GM21528 (cell line): ENCODE measurements around the gene CCT7.
A peak's percentile ranks its signal among the peaks of the same experiment; 100 is the strongest.
"Not testable (repeated sequence)": the region's sequence is repeated elsewhere in the genome, so short reads cannot be mapped to it uniquely, and the experiment has no call there.

Experiments
- ATAC-seq: cut with Tn5 transposase; IDR thresholded peaks from one replicate; pipeline ENCODE4 v1.9.1; 2021; ENCODE audit warnings: mild to moderate bottlenecking, moderate library complexity; ENCODE audit not compliant: unreplicated experiment, low FRiP score

The CCT7 gene

GRCh38 chr2:73233932-73234832 is at the start of gene CCT7:
CCT7 (plus strand) TSS chr2:73234308; CDS start chr2:73234379, 71 bp downstream.
- peak; percentile 68 for ATAC-seq

- no peak for ATAC-seq
Measured at GRCh38 chr2:73185965-73186364, 48.1 kb upstream of the CCT7 start.

- no peak for ATAC-seq
Measured at GRCh38 chr2:73187549-73187948, 46.6 kb upstream of the CCT7 start.

- no peak for ATAC-seq
Measured at GRCh38 chr2:73197579-73197978, 36.5 kb upstream of the CCT7 start.

GRCh38 chr2:73200281-73200680 is 33.8 kb upstream of the CCT7 start:
- ATAC-seq, result not testable (repeated sequence)

- ATAC-seq, result no peak
Measured at GRCh38 chr2:73202156-73203054, 31.7 kb upstream of the CCT7 start, which contains the start of gene NOTO. NOTO (plus strand) TSS chr2:73202574; CDS start chr2:73202667, 93 bp downstream.

GRCh38 chr2:73203055-73203681 is 30.9 kb upstream of the CCT7 start:
- no peak for ATAC-seq

GRCh38 chr2:73205611-73206010 is 28.5 kb upstream of the CCT7 start:
- ATAC-seq, result no peak

GRCh38 chr2:73208258-73208657 is 25.9 kb upstream of the CCT7 start:
- ATAC-seq, result no peak

GRCh38 chr2:73210019-73210418 is 24.1 kb upstream of the CCT7 start:
- ATAC-seq, result no peak

- no peak for ATAC-seq
Measured at GRCh38 chr2:73210696-73211095, 23.4 kb upstream of the CCT7 start.

- no peak for ATAC-seq
Measured at GRCh38 chr2:73212098-73212447, 22.0 kb upstream of the CCT7 start.

- ATAC-seq, result peak; percentile 65
Measured at GRCh38 chr2:73212448-73213176, 21.5 kb upstream of the CCT7 start.

GRCh38 chr2:73214120-73215035 is 19.7 kb upstream of the CCT7 start, which contains the start of gene SMYD5:
SMYD5 (plus strand) TSS chr2:73214245; CDS start chr2:73214267, 22 bp downstream.
- ATAC-seq, result peak; percentile 95

GRCh38 chr2:73215254-73215653 is 18.9 kb upstream of the CCT7 start:
- ATAC-seq, result no peak

GRCh38 chr2:73217160-73217559 is 16.9 kb upstream of the CCT7 start:
- no peak for ATAC-seq

- ATAC-seq, result no peak
Measured at GRCh38 chr2:73217826-73218225, 16.3 kb upstream of the CCT7 start.

- ATAC-seq, result no peak
Measured at GRCh38 chr2:73218298-73218697, 15.8 kb upstream of the CCT7 start.

GRCh38 chr2:73223821-73224220 is 10.3 kb upstream of the CCT7 start:
- no peak for ATAC-seq
